Tibial nerve (tissue), 3 donors: Measurements from ENCODE around the gene GRM1.

Source experiments
- POLR2A ChIP-seq, 2 donors: fragments of 450-650 bp; IDR thresholded peaks; one replicate each; pipeline ENCODE4 v1.6.1; 2017; ENCODE audit warnings: antibody characterized with exemption in 2 of 2, mild to moderate bottlenecking in 2 of 2, moderate library complexity in 2 of 2
- TF ChIP-seq, protein P1 (sequence below), 5 experiments: fragments of 200-600 bp in 3 of 5; fragments of 450-650 bp in 2 of 5; sonication (generic) in 3 of 5; IDR thresholded peaks; one replicate each; pipeline ENCODE4 v1.5.1; 2016 to 2019; ENCODE audit warnings: antibody characterized with exemption in 5 of 5, mild to moderate bottlenecking in 3 of 5, moderate library complexity in 2 of 5

DNA sequence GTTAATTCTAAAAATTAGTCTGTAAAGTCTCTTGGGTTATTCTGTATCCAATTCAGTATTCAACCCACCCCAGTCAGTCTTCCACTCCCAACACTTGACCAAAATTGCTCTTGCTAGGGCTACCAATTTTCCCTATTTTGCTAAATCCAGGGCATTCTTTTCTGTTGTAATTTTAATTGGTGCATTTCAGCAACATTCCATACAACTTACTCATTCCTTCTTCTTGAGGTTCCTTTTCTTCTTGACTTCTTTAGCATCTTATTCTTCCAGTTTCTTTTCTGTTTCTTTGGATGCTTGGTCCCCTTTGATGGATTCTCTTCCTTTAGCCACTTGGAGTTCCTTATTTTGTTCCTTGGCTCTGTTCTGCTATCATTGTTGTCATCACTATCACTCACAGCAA, 11.2 kb upstream of the GRM1 start:
- TF ChIP-seq, protein P1, sequence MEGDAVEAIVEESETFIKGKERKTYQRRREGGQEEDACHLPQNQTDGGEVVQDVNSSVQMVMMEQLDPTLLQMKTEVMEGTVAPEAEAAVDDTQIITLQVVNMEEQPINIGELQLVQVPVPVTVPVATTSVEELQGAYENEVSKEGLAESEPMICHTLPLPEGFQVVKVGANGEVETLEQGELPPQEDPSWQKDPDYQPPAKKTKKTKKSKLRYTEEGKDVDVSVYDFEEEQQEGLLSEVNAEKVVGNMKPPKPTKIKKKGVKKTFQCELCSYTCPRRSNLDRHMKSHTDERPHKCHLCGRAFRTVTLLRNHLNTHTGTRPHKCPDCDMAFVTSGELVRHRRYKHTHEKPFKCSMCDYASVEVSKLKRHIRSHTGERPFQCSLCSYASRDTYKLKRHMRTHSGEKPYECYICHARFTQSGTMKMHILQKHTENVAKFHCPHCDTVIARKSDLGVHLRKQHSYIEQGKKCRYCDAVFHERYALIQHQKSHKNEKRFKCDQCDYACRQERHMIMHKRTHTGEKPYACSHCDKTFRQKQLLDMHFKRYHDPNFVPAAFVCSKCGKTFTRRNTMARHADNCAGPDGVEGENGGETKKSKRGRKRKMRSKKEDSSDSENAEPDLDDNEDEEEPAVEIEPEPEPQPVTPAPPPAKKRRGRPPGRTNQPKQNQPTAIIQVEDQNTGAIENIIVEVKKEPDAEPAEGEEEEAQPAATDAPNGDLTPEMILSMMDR (IDR thresholded peaks at IDR 0.05): no peak
- no peak for TF ChIP-seq POLR2A (IDR thresholded peaks at IDR 0.05)
